GM15510 (cell line): Measurements from ENCODE around the gene ZNF512B.

ENCODE experiments used
- POLR2A ChIP-seq: IDR thresholded peaks from 3 replicates; pipeline ENCODE4 v1.6.1; 2011; ENCODE audit warnings: borderline replicate concordance; ENCODE audit not compliant: insufficient read length; ENCODE audit errors: extremely low read depth

The ZNF512B gene

DNA sequence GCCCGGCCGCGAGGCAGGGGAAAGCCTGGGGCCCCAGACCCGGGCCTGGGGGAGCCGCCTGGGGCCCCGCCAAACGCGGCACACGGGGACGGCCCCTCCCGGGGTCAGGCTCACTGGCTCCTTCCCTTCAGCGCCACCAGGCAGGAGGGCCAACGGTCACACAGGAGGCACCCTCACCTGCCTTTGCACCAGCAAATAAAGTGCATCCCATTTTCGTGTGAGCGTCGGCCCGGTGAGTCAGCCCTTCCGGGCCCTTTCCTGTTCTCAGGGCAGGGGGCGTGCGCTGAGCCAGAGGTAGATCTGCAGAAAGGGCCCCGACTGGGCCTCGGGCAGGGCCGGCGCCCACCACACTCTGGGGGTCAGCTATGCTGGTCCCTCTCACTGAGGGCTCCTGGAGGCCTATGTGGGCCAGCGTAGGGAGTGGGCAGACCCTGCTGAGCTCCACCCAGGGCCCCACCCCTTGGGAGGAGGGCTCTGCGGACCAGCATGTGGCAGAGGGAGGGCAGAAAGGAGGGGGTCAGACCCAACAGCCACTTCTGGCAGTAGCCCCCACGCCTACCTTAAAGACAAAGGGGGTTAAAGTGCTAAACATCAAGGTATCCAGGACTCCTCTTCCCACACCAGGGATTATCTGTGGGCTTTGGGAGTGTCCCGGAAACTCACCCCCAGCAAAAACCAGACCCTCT, 12.6 kb downstream of the ZNF512B start:
- peak; percentile 43 for TF ChIP-seq POLR2A

DNA sequence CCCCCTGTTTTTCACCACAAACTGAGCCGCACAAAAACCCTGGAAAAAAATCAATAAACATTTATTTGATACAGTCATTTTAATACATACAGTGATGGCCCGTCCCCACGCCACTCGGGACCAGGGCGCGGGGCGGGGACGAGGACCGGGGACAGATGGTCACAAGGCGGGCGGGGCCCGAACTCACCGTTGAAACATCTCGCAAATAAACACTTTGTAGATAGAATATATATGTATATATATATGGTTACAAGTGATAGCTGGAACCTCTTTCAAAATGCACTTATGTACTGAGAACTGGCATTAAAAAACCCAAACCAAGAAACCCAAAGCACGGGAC, 13.1 kb downstream of the ZNF512B start:
- TF ChIP-seq POLR2A: no peak

DNA sequence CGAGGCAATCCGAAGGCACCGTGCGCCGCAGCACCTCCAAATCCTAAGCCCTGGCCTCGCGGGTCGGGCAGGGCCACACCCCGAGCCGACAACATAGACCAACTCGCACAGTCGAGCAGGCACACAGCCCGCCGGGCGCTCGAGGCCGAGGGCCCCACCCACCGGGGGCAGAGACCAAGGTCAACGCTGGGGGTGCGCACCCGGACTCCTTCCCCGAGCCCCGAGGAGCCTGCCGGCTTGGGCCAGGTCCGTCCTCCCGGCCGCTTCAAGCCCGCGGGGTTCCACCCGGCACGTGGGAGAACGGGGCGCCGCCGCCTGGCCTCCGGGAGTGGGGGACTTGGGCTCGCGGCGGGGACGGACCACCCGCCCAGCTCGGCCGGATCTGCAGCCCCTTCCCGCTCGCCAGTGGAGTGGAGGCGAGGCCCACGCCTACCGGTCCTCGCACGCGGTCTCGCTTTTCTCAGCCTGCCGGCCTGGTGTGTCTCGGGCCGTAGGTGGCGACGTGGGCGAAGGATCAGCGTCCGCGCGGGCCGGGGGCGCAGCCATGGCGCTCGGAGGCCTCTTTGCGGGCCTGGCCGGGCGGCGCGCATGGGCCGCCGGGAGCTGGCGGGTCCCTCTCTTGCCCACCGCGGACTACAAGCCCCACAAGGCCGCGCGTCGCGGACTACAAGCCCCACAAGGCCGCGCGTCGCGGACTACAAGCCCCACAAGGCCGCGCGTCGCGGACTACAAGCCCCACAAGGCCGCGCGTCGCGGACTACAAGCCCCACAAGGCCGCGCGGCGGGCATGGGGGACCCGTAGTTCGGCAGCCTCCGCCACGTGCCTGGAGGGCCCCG, 13.7 kb downstream of the ZNF512B start, which contains the start of gene UCKL1:
TSS of gene UCKL1 (minus strand) at position 590 of the 837 bp plus-strand sequence. CDS start at position 546, 44 bp downstream.
- peak; percentile 91 for TF ChIP-seq POLR2A

DNA sequence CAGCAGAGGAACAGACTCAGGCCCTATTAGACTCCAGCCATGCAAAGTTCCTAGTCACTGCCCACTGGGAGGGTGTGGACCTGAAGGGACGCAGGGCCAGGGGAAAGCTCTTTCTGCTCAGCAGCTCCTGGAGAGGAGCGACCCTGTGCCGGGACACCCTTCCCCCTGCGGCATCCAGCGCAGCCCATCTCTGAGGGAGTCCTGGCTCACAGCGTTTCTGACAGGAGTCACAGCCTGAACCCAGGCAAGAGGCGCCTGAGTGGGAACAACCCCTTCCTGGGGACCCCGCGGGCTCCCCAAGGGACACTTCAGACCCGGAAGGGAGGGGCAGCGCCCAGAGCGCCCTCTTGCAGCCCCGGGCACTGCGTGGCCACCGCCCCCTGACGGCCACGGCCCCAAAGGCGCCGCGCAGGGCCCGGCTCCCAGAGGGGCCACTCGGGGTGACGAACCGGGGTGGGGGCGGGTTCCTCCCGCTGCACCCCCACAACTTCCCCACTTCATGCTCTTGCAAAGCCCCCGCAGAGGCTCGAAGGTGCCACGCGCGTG, 14.4 kb downstream of the ZNF512B start:
- TF ChIP-seq POLR2A: no peak

DNA sequence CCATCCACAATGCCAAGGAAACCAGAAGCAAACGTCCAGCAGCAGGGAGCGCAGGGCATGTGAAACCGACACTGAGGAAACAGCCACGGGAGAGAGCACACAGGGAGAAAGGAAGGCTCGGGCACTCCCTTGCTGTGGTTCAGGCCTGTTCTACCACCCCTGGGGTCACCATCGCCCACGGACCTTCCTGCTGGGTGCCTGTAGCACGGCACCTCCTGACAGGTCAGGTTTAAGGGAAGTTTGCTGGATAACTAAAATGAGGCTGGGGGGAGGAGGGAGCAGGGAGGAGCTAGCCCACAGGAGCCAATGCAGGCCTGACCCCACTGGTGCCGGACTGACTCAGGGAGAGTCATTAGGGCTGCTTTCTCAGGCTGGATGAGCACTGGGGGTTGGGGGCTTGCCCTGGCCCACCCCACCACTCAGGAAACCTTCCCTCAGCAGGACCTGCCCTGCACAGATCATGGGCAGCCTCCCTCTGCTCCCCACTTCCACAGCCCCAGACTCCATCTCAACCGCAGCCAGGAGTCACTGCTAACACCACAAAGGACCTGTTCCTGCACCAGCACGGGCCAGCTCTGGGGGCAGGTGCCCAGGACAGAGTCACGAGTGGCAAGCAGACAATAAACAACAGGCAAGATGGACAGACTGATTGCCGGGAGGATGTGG, 15.8 kb downstream of the ZNF512B start:
- TF ChIP-seq POLR2A: no peak

DNA sequence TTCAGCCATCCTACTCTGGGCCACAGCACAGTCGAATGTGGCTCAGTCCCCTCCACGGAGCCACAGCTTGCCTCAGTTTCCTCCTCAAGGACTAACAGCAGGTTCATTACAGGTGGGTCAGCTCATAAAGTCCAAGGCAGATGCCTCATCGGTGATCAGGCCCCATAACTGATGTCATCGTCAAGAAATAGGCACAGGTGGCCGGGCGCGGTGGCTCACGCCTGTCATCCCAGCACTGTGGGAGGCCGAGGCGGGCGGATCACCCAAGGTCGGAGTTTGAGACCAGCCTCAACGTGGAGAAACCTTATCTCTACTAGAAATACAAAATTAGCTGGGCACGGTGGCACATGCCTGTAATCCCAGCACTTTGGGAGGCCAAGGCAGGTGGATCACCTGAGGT, 17.0 kb downstream of the ZNF512B start:
- TF ChIP-seq POLR2A: no peak

DNA sequence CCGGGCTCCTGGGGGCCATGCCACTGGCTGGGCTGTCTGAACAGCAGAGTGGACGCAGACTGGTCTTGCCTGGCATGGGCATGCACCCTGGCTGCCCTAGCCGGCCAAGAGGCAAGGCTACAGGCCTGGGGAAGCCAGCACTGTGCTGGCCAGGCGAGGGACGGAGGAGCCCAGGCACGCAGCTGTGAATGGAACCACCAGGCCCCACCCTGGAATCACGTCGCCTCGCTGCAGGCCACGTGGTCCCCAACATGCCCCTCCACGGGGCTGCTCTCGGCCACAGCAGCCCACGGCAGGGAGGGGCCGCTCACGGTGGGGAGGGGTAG, 17.6 kb downstream of the ZNF512B start:
- no peak for TF ChIP-seq POLR2A

DNA sequence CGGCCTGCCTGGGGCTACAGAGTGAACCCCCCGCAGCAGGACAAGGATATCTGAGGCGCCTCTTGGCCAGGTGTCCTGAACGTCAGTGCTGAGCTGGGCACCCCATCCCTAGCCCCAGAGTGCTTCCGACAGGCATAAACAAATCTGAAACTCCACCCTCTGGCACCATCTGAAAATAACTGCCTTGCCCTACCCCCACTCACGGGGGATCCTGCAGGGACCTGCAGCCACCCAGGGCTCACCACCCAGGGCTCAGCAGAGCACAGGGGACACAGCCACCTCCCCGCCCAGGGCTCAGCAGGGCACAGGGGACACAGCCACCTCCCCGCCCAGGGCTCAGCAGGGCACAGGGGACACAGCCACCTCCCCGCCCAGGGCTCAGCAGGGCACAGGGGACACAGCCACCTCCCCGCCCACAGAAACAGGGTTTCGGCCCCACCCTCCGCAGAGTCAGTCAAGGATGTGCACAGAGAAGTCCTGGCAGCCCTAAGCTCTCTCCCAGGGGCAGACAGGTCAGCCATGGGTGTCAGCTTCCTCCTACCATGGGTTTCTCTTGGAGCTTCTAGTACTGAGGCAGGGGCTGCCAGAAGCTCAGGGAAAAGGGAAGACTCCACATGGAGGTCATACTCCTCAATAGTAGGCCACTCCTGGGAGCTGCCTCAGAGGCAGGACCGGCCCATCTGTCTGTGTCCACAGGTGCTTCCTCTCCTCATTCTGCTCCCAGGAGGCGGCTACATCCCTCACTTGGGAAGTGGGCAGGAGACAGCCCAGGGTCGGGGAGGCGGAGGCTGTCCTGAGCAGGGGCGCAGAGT, 18.1 kb downstream of the ZNF512B start:
- TF ChIP-seq POLR2A: no peak

DNA sequence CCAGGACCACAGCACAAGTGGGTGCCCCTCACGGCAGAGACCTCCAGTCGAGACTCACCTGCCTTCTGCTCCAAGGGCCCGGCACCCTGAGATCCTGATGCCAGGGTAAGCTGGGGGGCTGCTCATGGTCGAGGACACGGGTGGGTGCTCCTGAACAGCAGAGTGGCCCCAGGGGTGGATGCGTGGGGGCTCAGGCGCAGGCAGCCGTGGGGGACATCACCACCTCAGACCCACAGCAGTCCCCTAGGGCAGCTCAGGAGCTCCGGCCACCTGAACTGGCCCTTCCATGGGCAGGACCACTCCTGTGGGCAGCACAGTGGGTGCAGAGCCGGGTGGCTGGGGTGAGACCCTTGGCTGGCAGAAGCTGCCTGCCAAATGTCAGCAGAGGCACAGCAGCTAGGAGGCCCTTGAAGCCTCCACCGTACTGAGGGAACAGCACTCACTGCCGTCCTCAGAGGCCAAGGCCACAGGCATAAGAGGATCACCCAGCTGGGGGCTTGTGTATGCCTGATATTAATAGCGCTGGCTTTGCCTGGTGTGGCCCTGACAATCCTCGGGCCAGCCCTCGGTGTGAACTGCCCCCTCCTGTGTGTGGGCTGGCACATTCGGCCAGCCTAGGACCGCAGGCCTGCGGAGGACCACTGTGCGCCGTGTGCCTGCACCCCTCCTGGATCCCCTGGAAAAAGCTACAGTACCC, 18.9 kb downstream of the ZNF512B start:
- TF ChIP-seq POLR2A: no peak

DNA sequence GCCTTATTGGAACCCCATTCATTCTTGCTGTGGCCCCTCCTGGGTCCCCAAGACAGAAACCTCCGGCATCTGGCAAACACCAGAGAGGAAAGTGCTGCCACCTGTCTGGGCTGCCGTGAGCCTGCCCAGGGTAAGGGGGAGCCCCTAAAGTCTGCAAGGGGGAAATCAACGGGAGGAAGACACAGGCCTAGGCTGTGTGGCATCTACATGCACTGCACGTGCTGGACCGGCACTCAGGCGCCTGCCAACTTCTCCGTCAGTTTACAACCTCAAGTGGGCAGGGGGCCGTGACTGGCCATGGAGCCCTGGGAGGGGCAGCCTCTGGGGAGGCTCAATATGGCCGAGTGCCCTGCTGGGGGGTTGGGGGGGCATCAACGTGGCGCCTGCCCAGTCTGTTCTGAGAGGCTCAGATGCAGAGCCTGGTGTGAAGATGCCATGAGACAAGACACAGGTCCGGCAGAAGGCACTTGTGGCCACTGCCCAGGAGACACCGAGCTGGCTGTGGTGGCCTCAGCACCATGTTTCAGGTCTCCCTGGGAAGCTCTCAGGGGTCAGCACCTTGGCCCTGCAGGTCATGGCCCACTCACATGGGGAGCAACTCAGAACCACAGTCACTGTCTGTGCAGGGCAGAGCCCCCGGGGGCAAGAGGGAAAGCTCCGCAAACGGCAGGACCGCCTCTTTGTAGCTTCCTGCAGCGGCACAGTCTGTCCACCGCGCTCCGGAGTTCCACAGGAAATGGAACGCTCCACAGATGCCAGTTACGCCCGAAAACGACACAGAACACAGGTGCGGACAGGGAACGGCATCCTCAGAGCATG, 21.9 kb downstream of the ZNF512B start:
- no peak for TF ChIP-seq POLR2A

DNA sequence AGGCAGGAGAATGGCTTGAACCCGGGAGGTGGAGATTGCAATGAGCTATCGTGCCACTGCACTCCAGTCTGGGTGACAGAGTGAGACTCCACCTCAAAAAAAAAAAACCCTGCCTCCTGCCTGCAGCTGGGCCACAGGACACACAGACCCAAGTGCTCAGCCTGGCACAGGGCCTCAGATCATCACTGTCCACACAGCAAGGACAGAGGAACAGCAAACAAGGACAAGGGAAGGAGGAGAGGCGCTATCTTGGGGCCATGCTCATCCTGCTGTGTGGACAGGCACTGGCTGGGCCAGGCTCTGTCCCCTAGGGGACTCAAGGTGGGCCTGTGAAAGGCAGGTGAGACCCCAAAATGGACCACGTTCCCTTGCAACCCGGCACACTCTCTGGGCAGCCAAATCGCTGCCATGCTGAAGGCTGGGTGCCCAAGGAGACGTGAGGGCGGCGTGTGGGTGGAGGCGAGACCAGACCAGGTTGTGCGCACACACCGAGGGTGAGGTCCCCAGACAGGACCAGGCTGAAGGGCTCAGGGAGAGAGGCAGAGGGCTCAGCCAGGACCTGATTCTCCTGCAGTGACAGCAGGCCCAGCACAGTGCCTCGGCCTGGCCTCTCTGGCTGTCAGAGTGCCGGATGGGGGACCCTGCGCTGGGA, 22.6 kb downstream of the ZNF512B start:
- no peak for TF ChIP-seq POLR2A

DNA sequence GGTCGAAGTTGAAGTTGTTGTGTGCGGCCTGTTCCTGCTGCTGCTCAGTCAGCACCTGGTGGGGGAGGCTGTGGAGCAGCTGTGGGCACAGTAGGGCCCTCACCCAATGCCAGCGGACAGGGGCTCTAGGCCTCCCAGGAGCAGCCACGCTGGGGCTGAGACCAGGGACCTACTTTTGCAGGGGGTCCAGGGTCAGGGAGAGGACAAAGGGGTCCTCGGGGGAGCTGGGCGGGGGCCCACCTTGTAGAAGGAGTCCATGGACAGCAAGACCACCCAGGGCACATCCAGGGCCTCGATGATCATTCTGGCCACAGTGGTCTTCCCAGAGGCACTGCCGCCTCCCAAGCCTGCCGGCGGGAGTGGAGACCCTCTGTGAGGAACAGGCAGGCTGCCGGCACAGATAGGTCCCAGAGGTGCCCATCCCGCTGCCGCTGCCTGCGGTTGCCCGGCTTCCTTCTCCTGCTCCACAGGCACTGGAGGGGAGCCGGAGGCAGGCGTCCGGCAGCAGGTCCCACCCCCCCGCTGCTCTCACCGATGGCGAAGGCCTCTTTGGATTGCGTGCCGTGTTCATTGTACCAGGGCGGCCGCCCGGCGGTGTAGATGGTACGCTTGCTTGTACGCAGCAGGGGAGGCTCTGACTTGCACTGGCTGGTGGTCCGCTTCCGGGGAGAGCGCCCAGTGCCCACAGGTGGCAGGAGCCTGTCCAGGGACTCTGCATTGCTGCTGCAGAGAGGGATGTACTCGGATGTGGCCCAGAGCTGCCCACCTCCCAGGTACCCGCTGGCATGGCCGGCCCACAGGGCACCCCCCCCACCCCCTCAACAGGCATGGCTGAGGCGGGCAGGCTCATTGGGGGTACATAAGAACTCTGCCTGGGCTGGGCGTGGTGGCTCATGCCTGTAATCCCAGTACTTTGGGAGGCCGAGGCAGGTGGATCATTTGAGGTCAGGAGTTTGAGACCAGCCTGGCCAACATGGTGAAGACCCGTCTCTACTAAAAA, 23.5 kb downstream of the ZNF512B start:
- no peak for TF ChIP-seq POLR2A

DNA sequence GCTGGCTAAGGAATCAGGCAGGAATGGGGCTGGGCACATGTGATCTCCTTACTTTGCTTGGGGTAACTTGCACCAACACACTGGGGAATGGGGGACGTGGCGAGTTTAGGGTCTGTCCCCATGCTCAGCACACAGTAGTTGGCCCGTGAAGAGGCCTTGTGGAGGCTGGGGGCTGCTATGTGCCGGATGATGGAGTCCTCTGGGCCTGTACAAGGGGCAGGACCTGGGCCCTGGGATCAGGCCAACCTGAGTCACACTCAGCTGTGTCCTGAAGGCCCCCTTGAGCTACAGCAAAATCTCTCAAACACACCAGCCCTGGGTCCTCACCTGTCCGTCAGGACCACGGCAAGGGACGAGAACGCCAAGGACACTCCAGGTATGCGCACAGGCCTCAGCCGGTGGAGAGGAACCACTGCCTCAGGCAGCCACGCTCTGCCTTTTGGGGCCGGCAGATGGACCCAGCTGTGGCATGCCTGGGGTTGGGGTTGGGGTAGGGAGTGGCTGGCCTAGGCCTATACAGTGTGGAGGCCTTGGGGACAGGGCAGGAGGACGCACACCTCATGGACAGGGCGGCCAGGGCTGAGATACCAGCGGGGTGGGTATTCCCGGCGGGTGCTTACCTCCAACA, 24.6 kb downstream of the ZNF512B start:
- no peak for TF ChIP-seq POLR2A
